DMS53 treated with DMSO at 0.1 percent for 48 hours (cell line): ENCODE results near the gene FSTL4.

Experiments
- DNase-seq: peaks from one replicate; lab custom pipeline; 2025; ENCODE audit not compliant: unreplicated experiment; lab: John Stamatoyannopoulos, UW

Gene FSTL4

DNA sequence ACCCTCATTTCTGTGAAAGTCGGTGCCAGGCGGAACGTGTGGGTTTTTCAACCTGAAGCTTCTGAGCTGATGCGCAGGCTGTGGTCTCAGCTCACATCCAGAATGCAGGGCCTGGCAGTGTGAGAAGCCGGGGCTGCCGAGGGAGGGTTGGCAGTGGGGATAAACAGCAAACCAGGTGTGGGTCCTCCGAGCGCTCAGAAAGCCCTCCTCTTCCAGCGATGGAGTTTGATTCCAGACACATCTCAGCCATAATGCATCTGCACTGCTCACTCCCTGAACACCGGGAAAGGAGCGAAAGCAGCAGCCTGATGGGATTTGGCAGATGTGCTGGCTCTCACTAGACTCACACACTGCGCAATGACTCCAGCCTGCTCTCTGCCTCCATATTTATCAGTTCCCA lies 280.4 kb downstream of the FSTL4 start:
- DNase-seq = no peak

DNA sequence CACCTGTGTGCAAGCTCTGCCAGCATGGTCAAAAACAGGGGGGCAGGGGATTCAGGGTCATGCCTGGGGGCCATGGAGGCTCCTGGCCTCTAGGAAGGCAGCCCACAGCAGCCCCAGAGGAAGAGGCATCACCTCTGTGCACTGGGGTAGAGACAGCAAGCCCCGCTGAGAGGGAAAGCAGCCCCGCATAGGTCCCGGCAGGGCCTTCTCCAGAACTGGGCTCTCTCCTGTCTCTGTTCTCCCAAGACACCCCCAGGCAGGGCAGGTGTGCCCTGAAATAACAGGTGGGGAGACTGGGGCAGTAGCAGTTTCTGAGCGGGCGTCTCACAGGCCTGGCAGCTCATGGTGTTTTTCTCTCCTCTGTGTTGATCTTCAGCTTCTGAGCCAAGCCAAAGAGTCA lies 281.4 kb downstream of the FSTL4 start:
- no peak for DNase-seq

DNA sequence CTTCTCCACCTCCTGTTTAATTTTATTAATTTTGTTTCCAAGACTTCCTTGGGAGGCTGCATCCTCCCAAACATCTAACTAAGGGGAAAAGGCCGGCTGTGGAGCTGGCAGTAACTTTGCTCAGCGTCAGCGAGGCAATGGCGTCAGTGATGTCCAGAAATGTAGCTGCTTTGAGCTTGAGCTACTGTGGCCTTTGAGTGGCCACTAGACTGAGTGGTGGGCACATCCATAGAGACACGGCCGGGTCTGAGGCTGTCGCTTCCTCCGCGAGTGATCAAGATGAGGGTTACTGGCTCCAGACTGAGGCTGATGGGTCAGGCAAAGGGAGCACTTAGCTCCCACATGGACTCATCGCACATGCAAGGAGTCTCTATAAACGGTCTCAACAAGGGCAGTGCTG lies 283.5 kb downstream of the FSTL4 start:
- DNase-seq = no peak

DNA sequence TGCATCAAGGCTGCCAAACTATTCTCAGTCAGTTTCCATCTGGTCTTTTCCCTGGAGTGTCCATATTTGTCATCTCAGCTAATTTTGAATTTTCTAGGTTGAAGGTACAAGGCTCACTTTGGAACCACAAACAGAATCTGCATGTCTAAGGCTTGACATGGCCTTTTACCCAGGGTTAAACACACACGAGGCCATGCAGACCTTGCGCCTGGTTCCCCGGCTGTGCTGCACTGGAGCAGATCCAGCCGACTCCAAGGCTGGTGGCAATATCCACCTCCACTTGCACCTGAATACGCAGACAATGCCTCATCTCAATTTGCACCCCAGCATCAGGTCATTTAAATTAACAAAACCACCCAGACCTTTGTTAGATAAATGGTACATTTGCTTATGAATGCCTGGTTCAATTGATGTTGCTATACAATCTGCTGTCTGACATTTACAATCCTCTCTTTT lies 284.4 kb downstream of the FSTL4 start:
- DNase-seq = no peak

DNA sequence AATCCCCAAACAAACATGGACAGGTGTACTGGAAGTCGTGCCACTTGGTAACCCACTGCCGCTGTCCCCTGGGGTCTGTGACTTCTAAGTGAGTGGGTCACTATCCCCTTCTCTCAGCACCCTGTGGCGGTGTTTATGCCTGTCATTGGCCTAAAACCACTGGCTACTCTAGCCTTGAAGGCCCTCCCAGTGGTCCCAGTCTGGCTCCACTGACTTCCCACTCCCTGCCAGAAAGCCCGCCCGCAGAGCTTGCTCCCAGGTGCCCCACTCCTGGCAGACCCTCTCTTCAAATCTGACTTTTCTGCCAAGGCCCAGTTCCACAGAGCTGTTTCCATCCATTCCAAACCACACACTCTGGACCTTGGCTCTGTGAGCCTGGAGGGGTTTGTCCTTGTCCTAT lies 286.0 kb downstream of the FSTL4 start:
- DNase-seq = no peak

DNA sequence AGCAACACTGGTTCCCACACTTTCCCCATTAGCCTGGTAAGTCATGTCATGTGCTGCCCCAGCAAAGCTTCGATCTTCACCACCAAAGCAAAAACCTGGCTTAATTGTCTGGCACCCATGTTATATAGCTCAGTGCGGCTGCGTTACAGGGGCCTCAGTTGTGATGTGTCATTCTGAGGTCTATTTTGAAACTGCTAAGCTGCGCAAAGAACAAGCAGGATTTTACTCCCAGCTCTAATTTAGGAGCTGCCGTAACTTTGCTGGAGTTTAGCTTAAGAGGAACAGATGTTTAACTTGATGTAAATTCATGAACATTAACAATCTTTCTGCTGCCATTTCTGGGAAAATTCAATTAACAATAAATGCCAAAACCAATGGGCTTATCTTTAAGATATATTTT lies 286.5 kb downstream of the FSTL4 start:
- DNase-seq = no peak

DNA sequence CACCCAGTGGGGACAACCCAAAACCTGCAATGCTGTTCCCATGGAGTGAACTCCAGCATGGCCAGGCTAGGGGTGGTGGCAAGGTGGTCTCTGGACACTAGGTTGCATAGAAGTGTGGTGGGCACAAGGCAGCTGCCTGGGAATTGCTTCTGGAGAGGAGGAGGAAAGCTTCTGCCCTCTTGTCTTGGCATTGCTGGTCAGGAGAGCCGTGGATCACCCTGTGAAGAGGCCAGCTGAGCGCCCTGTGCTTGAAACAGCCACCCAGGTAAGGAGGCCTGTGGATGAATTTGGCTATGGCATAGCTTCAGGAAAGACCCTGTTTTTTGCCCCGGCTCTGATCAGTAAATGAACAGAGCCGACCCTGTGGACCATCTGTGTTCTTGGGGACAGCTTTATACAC lies 287.4 kb downstream of the FSTL4 start:
- no peak for DNase-seq

DNA sequence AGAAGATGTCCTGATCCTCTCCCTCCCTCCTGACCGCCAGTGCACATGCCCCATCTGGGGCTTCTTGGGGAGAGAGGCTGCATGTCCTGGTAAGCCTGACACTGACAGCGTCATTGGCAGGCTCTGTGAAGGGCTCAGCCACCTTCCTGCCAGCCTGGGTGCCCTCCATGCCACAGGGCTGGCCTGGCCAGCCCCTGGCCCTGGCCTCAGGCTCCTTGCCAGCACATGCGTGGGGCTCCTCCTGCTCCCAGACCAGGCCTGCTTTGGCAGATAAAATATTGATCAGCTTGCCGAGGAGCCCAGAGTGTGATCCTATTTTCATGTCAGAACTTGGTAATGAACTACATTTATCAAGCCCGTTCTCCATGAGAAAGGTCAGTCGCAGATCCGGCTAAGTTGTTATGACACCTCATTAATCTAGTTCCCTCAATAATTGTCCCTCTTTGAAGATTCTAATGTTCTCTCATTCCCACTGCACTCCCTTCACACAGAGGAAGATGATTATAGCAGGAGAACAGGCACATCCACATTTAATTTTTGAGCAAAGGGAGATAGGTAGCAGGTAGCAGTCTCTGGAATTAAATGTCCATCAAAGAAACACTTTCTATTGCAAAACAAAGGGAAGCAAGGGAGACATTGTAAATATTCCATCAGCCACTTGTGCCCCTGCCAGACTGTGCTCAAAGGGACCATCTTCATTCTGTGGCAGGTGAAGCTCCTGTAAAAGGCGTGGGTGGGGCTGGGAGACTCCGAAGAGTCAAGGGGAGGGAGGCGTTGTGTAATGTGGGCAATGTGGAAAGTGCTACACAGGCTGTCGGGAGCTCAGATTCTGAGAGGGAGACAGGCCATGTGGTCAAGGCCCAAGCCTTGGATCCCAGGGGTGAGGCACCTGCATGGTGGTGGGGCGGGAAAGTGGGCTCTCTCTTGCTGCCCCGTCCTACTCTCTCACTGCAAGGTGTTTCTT lies 288.6 kb downstream of the FSTL4 start:
- DNase-seq = no peak

DNA sequence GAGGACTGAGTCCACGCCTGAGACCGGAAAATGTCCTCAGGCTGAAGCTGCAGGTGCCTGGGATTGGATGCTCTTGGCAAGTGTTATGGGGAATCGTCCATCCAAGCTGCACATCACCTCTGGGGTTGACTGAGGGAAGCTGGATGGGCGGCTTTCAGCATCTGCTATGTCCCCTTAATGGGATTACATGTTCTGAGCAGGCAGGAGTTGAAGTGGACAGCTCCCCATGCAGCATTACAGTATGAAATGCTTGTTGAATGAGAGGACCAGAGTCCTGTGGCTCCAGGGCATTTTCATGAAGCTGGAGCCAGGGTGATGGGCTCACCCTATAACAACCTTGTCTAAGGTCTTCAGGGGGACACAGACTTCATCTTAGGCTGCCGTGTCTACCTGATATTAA lies 289.6 kb downstream of the FSTL4 start:
- no peak for DNase-seq

DNA sequence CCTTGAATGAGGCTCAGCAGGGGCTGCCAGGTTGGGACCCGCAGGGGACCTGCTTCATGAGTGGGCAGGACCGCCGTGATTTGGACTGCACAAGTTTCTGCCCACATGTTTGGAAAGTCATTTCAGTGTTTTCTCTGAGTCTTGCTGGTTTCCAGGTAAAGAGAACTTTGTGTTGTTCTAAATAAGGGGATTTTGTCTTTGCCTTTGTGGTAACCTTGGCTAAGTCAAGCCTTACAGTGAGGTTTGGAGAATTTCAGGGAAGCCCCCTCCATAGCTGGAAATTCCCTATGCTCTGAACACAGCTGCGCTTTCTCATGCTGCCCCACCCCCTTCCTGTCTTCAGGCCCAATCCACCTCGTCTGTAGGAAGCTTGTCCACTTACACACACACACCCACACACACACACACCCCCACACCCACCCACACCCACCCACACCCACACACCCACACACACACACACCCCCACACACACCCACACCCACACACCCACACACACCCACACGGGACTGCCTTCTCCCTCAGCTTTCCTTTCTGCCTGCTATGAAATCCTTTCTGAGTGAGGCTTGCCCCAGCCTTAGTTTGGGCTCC lies 290.4 kb downstream of the FSTL4 start:
- no peak for DNase-seq

DNA sequence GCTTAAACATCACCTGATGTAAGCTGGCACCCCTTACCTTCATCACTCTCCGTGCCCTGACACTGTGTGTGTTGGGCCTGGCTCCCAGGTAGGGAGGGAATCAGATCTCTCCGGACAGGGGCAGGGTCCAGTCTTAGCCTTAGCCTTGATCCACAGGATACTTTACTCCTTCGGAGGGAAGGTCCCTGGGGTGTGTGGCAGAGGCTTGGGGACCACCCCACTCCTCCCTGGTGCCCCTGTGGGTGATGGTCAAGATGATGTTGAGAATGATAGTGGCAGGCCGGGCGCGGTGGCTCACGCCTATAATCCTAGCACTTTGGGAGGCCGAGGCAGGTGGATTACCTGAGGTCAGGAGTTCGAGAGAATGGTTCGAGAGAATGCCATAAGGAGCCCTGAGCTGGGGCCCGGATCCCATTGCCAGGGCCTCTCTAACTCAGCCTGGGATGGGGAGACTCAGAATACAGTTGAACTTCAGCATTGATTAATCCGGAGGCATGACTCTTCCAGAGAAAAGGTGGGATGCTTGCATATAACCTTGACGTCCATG lies 291.0 kb downstream of the FSTL4 start:
- DNase-seq = no peak

DNA sequence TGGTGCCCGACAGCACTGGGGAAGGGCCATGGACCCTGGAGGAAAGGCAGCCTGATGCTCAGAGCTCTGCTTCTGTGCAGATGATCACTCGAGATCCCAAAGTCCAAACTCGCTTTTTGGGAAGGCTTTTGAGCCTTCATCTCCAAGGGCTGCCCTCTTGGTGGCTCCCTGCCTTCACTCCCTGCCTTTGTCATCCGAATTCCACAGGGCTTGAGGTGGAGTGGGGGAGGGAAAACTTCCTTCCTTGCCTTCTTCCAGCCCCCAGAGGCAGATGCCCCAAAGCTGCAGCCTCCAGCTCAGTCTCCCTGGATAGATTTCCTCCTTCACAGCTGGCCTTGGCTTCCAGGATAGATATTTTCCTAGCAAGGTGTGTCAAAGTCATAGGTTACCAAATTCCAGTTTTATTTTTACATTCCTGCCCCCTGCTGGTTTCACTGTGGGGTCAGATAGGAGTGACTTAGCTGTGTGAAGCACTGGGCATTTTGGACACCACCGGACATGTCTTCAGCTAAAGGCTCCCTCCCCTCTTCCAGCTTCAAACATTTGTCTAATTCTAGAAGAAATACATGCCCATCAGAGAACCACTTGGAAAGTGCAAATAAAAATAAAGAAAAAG lies 292.3 kb downstream of the FSTL4 start:
- DNase-seq = no peak

DNA sequence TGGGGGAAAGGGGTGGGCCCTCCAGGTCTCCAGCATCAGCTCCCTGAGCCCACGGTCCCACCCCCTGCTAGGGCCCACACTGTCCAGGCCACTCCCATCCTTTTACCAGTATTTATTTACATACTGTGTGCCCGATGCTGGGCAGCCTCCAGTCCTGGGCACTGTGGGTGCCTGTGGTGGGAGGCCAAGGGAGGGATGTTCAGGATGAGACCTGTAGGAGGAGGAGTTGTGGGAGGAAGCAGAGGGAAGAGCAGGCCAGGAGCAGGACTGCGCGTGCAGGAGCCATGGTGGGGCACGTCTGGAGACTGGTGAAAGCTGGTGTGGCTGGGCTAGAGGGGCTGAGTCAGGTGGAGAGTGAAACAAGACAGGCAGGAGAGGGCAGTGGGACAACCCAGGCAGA lies 293.1 kb downstream of the FSTL4 start:
- DNase-seq = no peak

DNA sequence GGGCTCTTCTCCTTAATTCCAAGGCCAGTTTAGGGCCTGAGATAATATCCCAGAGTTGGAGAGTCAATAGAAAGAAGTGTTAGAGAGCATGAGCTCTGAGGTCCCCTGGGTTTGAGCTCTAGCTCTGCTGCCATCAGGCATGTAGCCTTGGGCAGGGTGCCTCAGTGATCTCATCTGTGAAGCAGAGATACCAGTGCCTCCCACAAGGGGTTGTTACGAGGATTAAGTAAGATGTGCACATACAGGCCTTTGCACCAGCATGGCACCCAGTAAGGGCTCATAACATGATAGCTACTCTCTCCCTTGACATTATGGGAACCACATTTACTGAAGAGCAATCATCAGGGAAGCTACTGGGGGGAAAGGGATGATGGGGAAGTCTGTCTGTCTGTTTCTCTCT lies 294.8 kb downstream of the FSTL4 start:
- DNase-seq = no peak

DNA sequence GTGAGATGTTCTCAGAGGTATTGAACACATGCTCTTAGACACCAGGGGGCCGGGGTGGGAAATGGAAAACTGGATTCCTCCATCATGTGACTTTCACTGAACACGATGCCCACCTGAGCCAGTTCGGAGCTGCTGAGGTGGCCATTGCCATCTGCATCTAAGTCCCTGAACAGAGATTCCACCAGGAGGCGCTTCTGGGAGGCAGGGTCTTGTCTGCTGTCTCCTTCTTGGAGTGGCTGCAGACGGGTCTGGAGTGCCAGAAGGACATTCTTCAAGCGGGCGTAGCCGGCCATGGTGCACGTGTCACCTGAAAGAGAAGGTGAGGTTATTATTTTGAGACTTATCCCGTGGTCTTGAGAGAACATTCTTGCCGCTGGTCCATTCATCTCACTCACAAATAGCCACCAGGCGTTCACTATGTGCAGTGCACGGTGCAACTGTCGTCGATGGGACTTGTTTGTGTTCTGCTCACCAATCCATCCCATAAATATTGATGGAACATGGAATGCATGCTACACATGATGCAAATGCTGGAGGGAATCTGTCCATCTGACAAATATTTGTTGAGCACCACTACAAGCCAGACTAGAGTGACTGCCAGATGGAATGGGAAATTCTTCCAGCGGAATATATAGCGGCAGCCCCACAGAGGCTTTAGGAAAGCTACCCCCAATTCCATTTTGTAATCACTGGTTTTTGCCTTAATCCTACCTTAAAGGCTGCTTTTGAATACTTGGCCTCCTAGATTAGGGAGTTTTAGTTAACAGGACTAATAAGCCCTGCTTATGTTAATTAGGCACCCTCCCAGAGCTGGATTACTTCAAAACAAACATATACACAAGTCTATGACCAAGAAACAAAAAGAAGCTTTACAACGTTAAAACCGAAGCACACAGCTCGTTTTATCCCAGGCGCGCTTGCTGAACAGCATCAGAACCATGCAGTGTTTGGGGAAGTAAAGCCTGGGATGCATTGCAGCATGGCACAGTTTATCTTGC lies 295.7 kb downstream of the FSTL4 start:
- no peak for DNase-seq

DNA sequence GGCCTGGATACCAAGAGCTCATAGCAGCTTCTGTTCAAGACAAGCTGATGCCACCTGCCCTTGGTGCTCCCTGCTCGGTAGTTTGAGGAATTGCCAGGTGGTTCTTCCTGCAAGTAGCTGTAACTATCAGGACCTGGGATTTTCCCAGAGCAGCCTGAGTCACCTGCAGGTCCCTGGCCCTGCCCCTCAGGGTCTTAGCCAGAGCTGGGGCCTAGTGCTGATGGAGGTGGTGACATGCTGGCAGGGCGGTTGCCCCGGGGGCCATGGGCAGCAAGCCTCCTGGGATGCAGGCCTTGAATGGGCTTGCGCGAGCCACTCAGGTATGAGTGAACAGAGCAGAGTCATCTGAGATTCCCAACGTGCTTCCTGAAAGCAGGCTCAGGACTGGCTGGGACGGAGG lies 298.3 kb downstream of the FSTL4 start:
- no peak for DNase-seq

DNA sequence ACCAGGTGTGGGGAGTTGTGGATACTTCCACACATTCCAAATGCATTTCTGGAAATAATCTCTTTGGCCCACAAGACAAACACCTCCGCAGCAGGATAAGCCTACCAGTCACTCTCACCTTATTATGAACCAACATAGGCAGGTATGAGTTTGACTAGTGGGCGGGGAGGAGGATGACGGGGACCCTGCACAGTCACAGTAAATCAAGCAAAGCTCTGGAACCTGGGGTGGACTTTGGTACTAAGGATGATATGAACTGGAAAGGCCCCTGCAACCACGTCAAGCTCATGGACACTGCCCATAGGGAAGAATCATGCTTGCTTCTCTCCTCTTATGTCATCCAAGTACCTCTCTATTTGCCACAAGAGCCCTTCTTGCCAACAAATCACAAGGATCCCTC lies 301.2 kb downstream of the FSTL4 start:
- no peak for DNase-seq

DNA sequence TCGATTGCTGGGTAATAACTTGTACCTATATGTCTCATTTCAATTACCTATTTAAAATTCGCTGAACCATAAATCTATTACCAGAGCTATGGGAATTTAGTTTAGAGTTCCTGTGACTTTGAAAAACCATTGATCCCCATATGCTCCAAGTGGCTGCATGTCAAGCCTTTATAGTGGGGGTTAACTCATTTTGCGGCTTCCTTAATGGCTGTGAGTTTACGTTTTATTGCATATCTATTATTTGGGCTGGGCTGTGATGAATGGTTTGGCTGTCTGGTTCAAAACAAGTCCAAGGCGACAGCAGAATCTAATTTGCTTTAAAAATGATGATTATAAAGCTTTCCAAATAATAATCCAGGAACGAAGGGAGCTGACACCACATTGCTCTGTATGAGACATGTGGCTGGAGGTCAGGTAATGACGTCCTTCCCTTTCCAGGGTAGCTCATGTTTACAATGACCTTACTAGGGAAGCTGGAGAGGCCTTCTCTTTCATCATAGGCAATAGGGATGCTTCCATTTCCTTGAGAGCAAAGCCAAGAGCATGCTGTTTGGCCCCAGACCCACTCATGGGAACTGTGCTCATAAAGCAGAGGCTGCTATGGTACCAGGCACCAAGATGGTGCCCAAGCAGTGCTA lies 302.2 kb downstream of the FSTL4 start:
- no peak for DNase-seq

DNA sequence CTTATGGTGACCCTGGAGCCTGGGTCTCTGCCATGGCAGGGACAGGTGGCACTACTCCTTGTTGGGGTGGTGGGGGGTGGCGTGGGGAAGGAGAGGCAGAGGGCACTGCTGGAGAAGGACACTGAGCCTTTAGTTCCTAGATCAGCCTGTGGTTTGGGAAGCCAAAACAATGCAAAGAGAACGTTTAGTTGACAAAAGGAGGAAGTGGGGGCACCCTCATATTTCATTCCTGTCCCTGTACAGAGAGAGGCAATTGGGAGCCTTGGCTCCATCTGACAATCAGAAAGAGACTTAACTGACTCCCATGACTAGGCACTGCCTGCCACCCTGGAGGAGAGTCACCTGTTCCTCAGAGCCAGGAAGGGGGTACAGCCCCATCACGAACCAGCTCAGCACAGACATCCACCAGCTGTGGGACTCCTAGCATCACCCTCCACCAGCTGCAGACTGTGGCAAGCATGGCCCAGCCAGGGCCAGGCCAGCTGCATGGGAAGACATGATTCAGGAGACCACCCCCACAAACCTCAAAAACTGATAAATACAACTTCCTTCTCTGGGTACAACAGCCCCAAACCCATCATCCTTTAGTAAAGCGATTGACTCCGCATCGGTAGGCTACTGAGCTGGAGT lies 303.1 kb downstream of the FSTL4 start:
- no peak for DNase-seq

DNA sequence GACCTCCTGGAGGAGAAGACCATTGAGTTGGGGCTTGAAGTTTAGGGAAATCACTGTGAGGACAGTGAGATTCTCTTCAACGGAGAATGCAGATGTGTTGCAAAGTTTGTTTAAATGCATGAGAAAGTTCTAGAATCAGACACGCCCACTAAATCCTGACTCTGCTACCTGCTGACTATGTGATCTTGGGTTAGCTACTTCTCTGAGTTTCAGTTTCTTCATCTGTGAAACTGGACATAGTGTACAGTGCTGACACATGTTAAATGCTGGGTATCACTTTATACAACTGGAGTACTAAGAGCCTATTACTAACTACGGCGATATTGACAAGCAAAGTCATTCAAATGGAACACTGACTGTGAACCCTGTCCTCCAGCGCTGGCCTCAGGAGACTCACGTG lies 305.1 kb downstream of the FSTL4 start:
- DNase-seq = no peak
